HG02759 (cell line): ENCODE data around the gene SHISAL2A.

Experiments used
- ATAC-seq: cut with Tn5 transposase; IDR thresholded peaks from one replicate; pipeline ENCODE4 v1.9.1; 2021; ENCODE audit warnings: mild to moderate bottlenecking, moderate library complexity; ENCODE audit not compliant: unreplicated experiment

The SHISAL2A gene

GRCh38 chr1:52632732-52633290, at the start of gene SHISAL2A:
SHISAL2A (plus strand) TSS chr1:52633168; CDS start chr1:52633494, 326 bp downstream.
- ATAC-seq, result no peak

GRCh38 chr1:52585474-52585873, 47.5 kb upstream of the SHISAL2A start:
- ATAC-seq, result no peak

- ATAC-seq, result no peak
Measured at GRCh38 chr1:52588027-52588426, 44.9 kb upstream of the SHISAL2A start.

- ATAC-seq, result no peak
Measured at GRCh38 chr1:52588535-52588934, 44.4 kb upstream of the SHISAL2A start.

GRCh38 chr1:52590266-52590665, 42.7 kb upstream of the SHISAL2A start:
- no peak for ATAC-seq

GRCh38 chr1:52592637-52593323, 40.2 kb upstream of the SHISAL2A start:
- ATAC-seq, result no peak

- no peak for ATAC-seq
Measured at GRCh38 chr1:52593495-52593894, 39.5 kb upstream of the SHISAL2A start.

GRCh38 chr1:52595061-52595460, 37.9 kb upstream of the SHISAL2A start:
- ATAC-seq, result no peak

GRCh38 chr1:52597912-52598311, 35.1 kb upstream of the SHISAL2A start:
- ATAC-seq, result no peak

GRCh38 chr1:52598729-52599128, 34.2 kb upstream of the SHISAL2A start:
- no peak for ATAC-seq

- ATAC-seq, result no peak
Measured at GRCh38 chr1:52599236-52599635, 33.7 kb upstream of the SHISAL2A start.

GRCh38 chr1:52600533-52601179, 32.3 kb upstream of the SHISAL2A start:
- no peak for ATAC-seq

GRCh38 chr1:52601519-52601918, 31.4 kb upstream of the SHISAL2A start:
- ATAC-seq, result no peak

GRCh38 chr1:52601991-52602855, 30.7 kb upstream of the SHISAL2A start, which contains the start of gene GPX7:
GPX7 (plus strand) TSS chr1:52602371; CDS start chr1:52602410, 39 bp downstream.
- no peak for ATAC-seq

GRCh38 chr1:52602856-52603600, 29.9 kb upstream of the SHISAL2A start:
- no peak for ATAC-seq

- ATAC-seq, result no peak
Measured at GRCh38 chr1:52603630-52604029, 29.3 kb upstream of the SHISAL2A start.

GRCh38 chr1:52604063-52604770, 28.8 kb upstream of the SHISAL2A start:
- ATAC-seq, result no peak

GRCh38 chr1:52613636-52614373, 19.2 kb upstream of the SHISAL2A start:
- no peak for ATAC-seq

- no peak for ATAC-seq
Measured at GRCh38 chr1:52614671-52615070, 18.3 kb upstream of the SHISAL2A start.
